Endothelial cell of umbilical vein (primary cell): ENCODE results near the gene LCOR.

Experiments used
- EZH2 ChIP-seq: IDR thresholded peaks from 2 replicates; pipeline ENCODE4 v1.6.1; 2012; ENCODE audit warnings: borderline replicate concordance, low read depth, mild to moderate bottlenecking, moderate library complexity, low read length, inconsistent platforms; ENCODE audit not compliant: severe bottlenecking
- FOS ChIP-seq: IDR thresholded peaks from 2 replicates; pipeline ENCODE4 v1.6.1; 2011; ENCODE audit warnings: mild to moderate bottlenecking, low read length, moderate library complexity, borderline replicate concordance; ENCODE audit not compliant: insufficient read depth
- GATA2 ChIP-seq: IDR thresholded peaks from 2 replicates; pipeline ENCODE4 v1.7.0; 2011; ENCODE audit warnings: low read depth, mild to moderate bottlenecking, moderate library complexity, mixed read lengths, low read length; ENCODE audit not compliant: insufficient read length, insufficient read depth
- POLR2A ChIP-seq: IDR thresholded peaks from 2 replicates; pipeline ENCODE4 v1.6.1; 2012; ENCODE audit warnings: low read depth, mild to moderate bottlenecking, control low read depth, low read length
- POLR2AphosphoS5 ChIP-seq: IDR thresholded peaks from 2 replicates; pipeline ENCODE4 v1.6.1; 2012; ENCODE audit warnings: low read depth, mild to moderate bottlenecking, control low read depth, low read length, moderate library complexity; ENCODE audit not compliant: insufficient read depth
- TF ChIP-seq, protein P1 (sequence below), 2 donors: IDR thresholded peaks; 1 replicate in 1 of 2; 2 replicates in 1 of 2; pipeline ENCODE4 v1.5.1; 2011; ENCODE audit warnings: low read length in 2 of 2, mild to moderate bottlenecking in 2 of 2, moderate library complexity in 2 of 2, control low read depth in 1 of 2, inconsistent platforms in 1 of 2, low read depth in 1 of 2; ENCODE audit not compliant: insufficient read depth in 1 of 2; ENCODE audit errors: extremely low read depth in 1 of 2

DNA sequence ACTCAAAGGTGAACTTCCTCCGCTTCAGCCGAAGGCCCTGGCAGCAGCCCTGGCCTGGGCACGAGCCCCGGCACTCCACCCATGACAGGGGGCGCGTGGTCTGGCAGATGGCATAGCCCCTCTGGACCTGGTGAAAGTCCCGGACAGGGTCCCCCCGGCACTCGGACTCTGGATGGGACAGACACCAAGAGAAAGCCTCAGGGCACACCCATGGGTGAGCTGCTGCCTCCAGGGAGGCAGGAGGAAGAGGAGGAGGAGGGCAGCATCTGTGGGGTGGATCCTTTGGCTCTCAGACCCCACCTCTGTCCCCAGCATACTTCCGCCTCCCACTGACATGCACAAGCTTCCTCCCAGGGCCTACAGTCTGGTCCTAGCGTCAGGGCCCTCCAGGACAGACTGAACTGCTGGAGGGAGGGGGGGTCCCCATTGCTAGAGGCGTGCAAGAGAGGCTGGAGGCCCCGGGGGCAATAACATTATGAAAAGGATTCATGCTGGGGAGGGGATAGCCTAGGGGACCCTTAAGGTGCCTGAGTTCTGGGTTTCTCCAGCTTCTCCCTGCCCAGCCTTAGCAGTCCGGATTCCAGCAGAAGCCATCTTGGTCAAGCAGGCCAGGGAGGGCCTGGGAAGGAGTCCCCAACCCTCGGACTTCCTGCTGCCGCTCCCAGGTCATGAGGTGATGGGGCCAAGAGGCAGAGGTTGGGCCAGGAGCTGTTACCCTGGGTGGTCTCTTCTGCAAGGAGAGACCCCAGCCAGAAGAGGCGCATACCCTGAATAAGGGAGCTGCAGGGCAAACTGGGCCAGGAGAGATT lies 169.3 kb downstream of the LCOR start:
- no peak for TF ChIP-seq GATA2
- TF ChIP-seq, protein P1, sequence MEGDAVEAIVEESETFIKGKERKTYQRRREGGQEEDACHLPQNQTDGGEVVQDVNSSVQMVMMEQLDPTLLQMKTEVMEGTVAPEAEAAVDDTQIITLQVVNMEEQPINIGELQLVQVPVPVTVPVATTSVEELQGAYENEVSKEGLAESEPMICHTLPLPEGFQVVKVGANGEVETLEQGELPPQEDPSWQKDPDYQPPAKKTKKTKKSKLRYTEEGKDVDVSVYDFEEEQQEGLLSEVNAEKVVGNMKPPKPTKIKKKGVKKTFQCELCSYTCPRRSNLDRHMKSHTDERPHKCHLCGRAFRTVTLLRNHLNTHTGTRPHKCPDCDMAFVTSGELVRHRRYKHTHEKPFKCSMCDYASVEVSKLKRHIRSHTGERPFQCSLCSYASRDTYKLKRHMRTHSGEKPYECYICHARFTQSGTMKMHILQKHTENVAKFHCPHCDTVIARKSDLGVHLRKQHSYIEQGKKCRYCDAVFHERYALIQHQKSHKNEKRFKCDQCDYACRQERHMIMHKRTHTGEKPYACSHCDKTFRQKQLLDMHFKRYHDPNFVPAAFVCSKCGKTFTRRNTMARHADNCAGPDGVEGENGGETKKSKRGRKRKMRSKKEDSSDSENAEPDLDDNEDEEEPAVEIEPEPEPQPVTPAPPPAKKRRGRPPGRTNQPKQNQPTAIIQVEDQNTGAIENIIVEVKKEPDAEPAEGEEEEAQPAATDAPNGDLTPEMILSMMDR (IDR thresholded peaks at IDR 0.05; ENCODE audit: extremely low read depth in 1 of 2, insufficient read depth in 1 of 2, low read depth in 1 of 2, low read length in 2 of 2): no peak
- TF ChIP-seq POLR2A: no peak
- no peak for TF ChIP-seq FOS
- TF ChIP-seq EZH2: no peak
- no peak for TF ChIP-seq POLR2AphosphoS5
